Measurements from ENCODE around the gene C9orf43. TPM values are rescaled to one million over a fixed set of nuclear protein-coding genes. Genes with fewer than 3 reads are reported as not detected.

Gene C9orf43
- total and polyA plus RNA-seq, 2 experiments from 2014 or later = 1.4 to 2.3 TPM

Other genes starting within 250 kb of the C9orf43 start
- gene FKBP15, start 189.5 kb upstream of the C9orf43 start, total RNA-seq = 17.6 and 20.6 TPM in 2 replicates
- gene FKBP15, start 189.5 kb upstream of the C9orf43 start, polyA plus RNA-seq = 10.9 and 15.7 TPM in 2 replicates
- 19.7 and 26.6 TPM in 2 replicates for gene SLC31A1, start 189.2 kb upstream of the C9orf43 start, total RNA-seq
- 27.8 and 32.6 TPM in 2 replicates for gene SLC31A1, start 189.2 kb upstream of the C9orf43 start, polyA plus RNA-seq
- 29.7 and 33.9 TPM in 2 replicates for gene CDC26, start 135.2 kb upstream of the C9orf43 start, total RNA-seq
- 50.0 and 60.7 TPM in 2 replicates for gene CDC26, start 135.2 kb upstream of the C9orf43 start, polyA plus RNA-seq
- gene PRPF4, start 135.1 kb upstream of the C9orf43 start, total RNA-seq = 20.6 and 21.1 TPM in 2 replicates
- 26.7 and 30.6 TPM in 2 replicates for gene PRPF4, start 135.1 kb upstream of the C9orf43 start, polyA plus RNA-seq
- 0.06 and 0.53 TPM in 2 replicates for gene RNF183, start 107.4 kb upstream of the C9orf43 start, total RNA-seq
- 0.40 and 0.49 TPM in 2 replicates for gene RNF183, start 107.4 kb upstream of the C9orf43 start, polyA plus RNA-seq
- gene WDR31, start 70.5 kb upstream of the C9orf43 start, total RNA-seq = 2.2 and 4.1 TPM in 2 replicates
- gene WDR31, start 70.5 kb upstream of the C9orf43 start, polyA plus RNA-seq = 5.4 and 8.8 TPM in 2 replicates
- 0.32 and 1.2 TPM in 2 replicates for gene BSPRY, start 61.2 kb upstream of the C9orf43 start, total RNA-seq
- gene BSPRY, start 61.2 kb upstream of the C9orf43 start, polyA plus RNA-seq = 0.93 and 2.1 TPM in 2 replicates
- 44.6 and 45.5 TPM in 2 replicates for gene HDHD3, start 33.8 kb upstream of the C9orf43 start, total RNA-seq
- 28.4 and 32.1 TPM in 2 replicates for gene HDHD3, start 33.8 kb upstream of the C9orf43 start, polyA plus RNA-seq
- gene ALAD, start 9.5 kb upstream of the C9orf43 start, total RNA-seq = 16.6 and 19.1 TPM in 2 replicates
- 17.3 and 20.3 TPM in 2 replicates for gene ALAD, start 9.5 kb upstream of the C9orf43 start, polyA plus RNA-seq
- gene POLE3, start 72 bp upstream of the C9orf43 start, total RNA-seq = 36.5 TPM in 2 replicates
- 45.5 and 54.0 TPM in 2 replicates for gene POLE3, start 72 bp upstream of the C9orf43 start, polyA plus RNA-seq
- gene RGS3, start 53.0 kb downstream of the C9orf43 start, total RNA-seq = 102 and 126 TPM in 2 replicates
- gene RGS3, start 53.0 kb downstream of the C9orf43 start, polyA plus RNA-seq = 94.7 and 94.9 TPM in 2 replicates